ENCODE results near the gene NDUFA6.

- TF ChIP-seq CTCF (IDR thresholded peaks at IDR 0.05; ENCODE audit: low read length) (no peak), EZH2 (IDR thresholded peaks at IDR 0.05; ENCODE audit: borderline replicate concordance, low read length) (no peak)
These were observed 30.1 kb downstream of the NDUFA6 start for GRCh38 chr22:42060489-42060888.

All from OCI-LY1 (cell line).